Suprapubic skin (tissue), 4 donors: ENCODE measurements around the gene PIP. TPM values are rescaled to one million over a fixed set of nuclear protein-coding genes. Genes with fewer than 3 reads are reported as not detected.
"Not testable (repeated sequence)": the region's sequence is repeated elsewhere in the genome, so short reads cannot be mapped to it uniquely, and the experiment has no call there.

Experiments
- DNase-seq, 2 donors: peaks; one replicate each; pipeline ENCODE4 v3.0.0-alpha.2; 2019; ENCODE audit warnings: low spot score in 2 of 2
- H3K27ac ChIP-seq: fragments of 200-600 bp; sonication (generic); one replicate; pipeline ENCODE4 v1.5.1; 2019
- H3K27me3 ChIP-seq: fragments of 200-600 bp; sonication (generic); one replicate; pipeline ENCODE4 v1.5.1; 2019
- H3K36me3 ChIP-seq: fragments of 200-600 bp; sonication (generic); one replicate; pipeline ENCODE4 v1.5.1; 2019
- H3K4me1 ChIP-seq: fragments of 200-600 bp; sonication (generic); one replicate; pipeline ENCODE4 v1.5.1; 2019
- H3K4me3 ChIP-seq: fragments of 200-600 bp; sonication (generic); one replicate; pipeline ENCODE4 v1.5.1; 2019; ENCODE audit warnings: mild to moderate bottlenecking
- H3K9me3 ChIP-seq: fragments of 200-600 bp; sonication (generic); one replicate; pipeline ENCODE4 v1.5.1; 2019
- EP300 ChIP-seq: sonication (generic); formaldehyde crosslinking; IDR thresholded peaks from one replicate; pipeline ENCODE4 v1.6.1; 2017; ENCODE audit warnings: antibody characterized with exemption
- POLR2A ChIP-seq, 2 donors: fragments of 450-650 bp; IDR thresholded peaks; one replicate each; pipeline ENCODE4 v1.6.1; 2017; ENCODE audit warnings: antibody characterized with exemption in 2 of 2, mild to moderate bottlenecking in 2 of 2, moderate library complexity in 2 of 2
- POLR2AphosphoS5 ChIP-seq, 3 donors: sonication (generic); formaldehyde crosslinking; IDR thresholded peaks; one replicate each; pipeline ENCODE4 v1.6.1; 2017; ENCODE audit warnings: antibody characterized with exemption in 3 of 3
- WGBS: methylation state at CpG from one replicate; pipeline ENCODE4 v1.1.5; 2018; 5-methylcytosine and 5-hydroxymethylcytosine counted together
- total RNA-seq, 4 donors: library from RNA; depleted of rRNA; stranded (reverse); fragments of >200 nt; gene quantifications; one replicate each; pipeline ENCODE4 v1.1.0, GENCODE V29; 2016
- TF ChIP-seq, protein P1 (sequence below), 2 donors: fragments of 200-600 bp in 1 of 2; fragments of 450-650 bp in 1 of 2; sonication (generic) in 1 of 2; IDR thresholded peaks; one replicate each; pipeline ENCODE4 v1.5.1; 2016 to 2019; ENCODE audit warnings: antibody characterized with exemption in 2 of 2, mild to moderate bottlenecking in 1 of 2, moderate library complexity in 1 of 2

Gene PIP
- total RNA-seq, 4 donors from 2014 or later: 126 to 1,475 (median 815) TPM

- H3K4me1 ChIP-seq: no peaks in the 10 kb centered on the region
- no peak for DNase-seq
- peaks cover under 1% of the 10 kb centered on the region for H3K9me3 ChIP-seq
- H3K4me3 ChIP-seq: no peak overlapping the region
- no peaks in the 10 kb centered on the region for H3K27me3 ChIP-seq
- TF ChIP-seq, protein P1, sequence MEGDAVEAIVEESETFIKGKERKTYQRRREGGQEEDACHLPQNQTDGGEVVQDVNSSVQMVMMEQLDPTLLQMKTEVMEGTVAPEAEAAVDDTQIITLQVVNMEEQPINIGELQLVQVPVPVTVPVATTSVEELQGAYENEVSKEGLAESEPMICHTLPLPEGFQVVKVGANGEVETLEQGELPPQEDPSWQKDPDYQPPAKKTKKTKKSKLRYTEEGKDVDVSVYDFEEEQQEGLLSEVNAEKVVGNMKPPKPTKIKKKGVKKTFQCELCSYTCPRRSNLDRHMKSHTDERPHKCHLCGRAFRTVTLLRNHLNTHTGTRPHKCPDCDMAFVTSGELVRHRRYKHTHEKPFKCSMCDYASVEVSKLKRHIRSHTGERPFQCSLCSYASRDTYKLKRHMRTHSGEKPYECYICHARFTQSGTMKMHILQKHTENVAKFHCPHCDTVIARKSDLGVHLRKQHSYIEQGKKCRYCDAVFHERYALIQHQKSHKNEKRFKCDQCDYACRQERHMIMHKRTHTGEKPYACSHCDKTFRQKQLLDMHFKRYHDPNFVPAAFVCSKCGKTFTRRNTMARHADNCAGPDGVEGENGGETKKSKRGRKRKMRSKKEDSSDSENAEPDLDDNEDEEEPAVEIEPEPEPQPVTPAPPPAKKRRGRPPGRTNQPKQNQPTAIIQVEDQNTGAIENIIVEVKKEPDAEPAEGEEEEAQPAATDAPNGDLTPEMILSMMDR (IDR thresholded peaks at IDR 0.05): no peak
- TF ChIP-seq EP300 (no peak), POLR2AphosphoS5 (IDR thresholded peaks at IDR 0.05) (no peak)
- H3K27ac ChIP-seq: no peak overlapping the region
- H3K36me3 ChIP-seq: no peaks in the 10 kb centered on the region
Observed at GRCh38 chr7:143130541-143130940, 1.3 kb upstream of the PIP start.

- Histone ChIP-seq H3K27me3 (no peaks in the 10 kb centered on the region), H3K4me3 (no peak overlapping the region), H3K4me1 (no peaks in the 10 kb centered on the region), H3K9me3 (no peaks in the 10 kb centered on the region), H3K27ac (no peak overlapping the region), H3K36me3 (no peaks in the 10 kb centered on the region)
- TF ChIP-seq, protein P1 (IDR thresholded peaks at IDR 0.05): no peak
- TF ChIP-seq POLR2AphosphoS5 (IDR thresholded peaks at IDR 0.05): no peak
- TF ChIP-seq POLR2A (IDR thresholded peaks at IDR 0.05): no peak
- no peak for TF ChIP-seq EP300
- DNase-seq: no peak
Observed at GRCh38 chr7:143147070-143147469, 15.2 kb downstream of the PIP start.

DNA sequence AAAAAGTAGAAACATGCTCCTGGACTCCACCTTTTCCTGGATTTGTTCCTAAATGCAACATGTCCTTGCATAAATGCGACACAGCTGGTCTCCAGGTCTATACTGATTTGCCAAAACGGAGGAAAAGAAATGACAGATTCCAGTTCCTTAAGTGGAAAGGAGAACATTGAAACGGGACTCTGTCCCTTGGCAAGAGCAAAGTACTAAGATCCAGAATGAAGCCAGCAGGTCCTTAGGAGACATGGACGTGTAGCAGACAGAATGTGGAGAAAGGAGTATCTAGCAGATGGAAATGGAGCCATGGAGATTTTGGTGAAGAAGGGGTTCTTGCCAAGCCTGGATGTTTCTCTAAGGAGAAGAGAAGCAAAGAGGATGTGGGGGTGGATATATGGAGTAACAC lies 16.2 kb downstream of the PIP start:
- Histone ChIP-seq H3K4me3 (no peak overlapping the region), H3K27ac (no peak overlapping the region), H3K27me3 (no peaks in the 10 kb centered on the region), H3K36me3 (no peaks in the 10 kb centered on the region), H3K4me1 (no peaks in the 10 kb centered on the region), H3K9me3 (no peaks in the 10 kb centered on the region)
- TF ChIP-seq EP300 (no peak), POLR2A (IDR thresholded peaks at IDR 0.05) (no peak), POLR2AphosphoS5 (IDR thresholded peaks at IDR 0.05) (no peak)
- TF ChIP-seq, protein P1 (IDR thresholded peaks at IDR 0.05): no peak
- no peak for DNase-seq
- WGBS: 46% methylated on average over 4 of the region's 4 CpGs

DNA sequence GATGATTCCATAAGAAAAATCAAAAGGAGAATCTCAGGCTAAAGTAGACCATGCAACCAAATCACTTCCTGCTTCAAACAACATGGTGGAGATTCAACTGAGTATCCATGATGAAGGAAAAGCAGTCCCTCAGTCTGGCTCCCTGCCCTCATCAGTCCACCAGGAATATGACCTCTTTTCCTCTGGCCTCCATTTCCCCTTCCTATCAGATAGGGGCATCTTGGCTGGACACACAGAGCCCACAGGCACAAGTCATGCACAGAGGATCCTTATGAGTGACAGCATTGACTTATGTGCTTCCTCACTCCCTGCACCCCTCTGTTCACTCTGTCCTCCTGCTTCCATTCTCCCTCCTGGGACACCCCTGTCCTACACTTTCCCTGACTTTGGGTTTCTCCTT lies 16.8 kb downstream of the PIP start:
- no peak for DNase-seq
- no peak overlapping the region for H3K4me3 ChIP-seq
- no peaks in the 10 kb centered on the region for H3K9me3 ChIP-seq
- H3K27me3 ChIP-seq: no peaks in the 10 kb centered on the region
- TF ChIP-seq POLR2AphosphoS5 (IDR thresholded peaks at IDR 0.05) (no peak), EP300 (no peak), POLR2A (IDR thresholded peaks at IDR 0.05) (no peak)
- TF ChIP-seq, protein P1 (IDR thresholded peaks at IDR 0.05): no peak
- no peaks in the 10 kb centered on the region for H3K36me3 ChIP-seq
- H3K27ac ChIP-seq: no peak overlapping the region
- no peaks in the 10 kb centered on the region for H3K4me1 ChIP-seq

- not testable (repeated sequence) for H3K4me1 ChIP-seq, DNase-seq, H3K4me3 ChIP-seq, H3K27me3 ChIP-seq, H3K36me3 ChIP-seq, H3K27ac ChIP-seq, H3K9me3 ChIP-seq
- WGBS: 91% methylated on average over 6 of the region's 6 CpGs
Observed at GRCh38 chr7:143150696-143151095, 18.8 kb downstream of the PIP start.

DNA sequence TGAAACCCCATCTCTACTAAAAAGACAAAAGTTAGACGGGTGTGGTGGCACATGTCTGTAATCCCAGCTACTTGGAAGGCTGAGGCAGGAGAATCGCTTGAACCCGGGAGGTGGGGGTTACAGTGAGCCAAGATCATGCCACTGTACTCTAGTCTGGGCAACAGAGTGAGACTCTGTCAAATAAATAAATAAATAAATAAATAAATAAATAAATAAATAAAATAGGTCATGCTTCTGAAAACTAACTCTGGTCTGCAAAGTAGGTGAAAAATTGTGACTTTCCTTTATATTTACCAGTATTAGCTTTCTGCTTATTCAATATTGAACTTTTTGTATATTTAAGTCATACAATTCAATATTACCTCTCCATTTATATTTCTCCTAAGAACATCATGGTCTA lies 26.7 kb downstream of the PIP start:
- not testable (repeated sequence) for H3K9me3 ChIP-seq
- WGBS: 82% methylated on average over 3 of the region's 3 CpGs

More for the DNA sequence above, 26.7 kb downstream of the PIP start:
- H3K27me3 ChIP-seq, H3K36me3 ChIP-seq, H3K4me1 ChIP-seq, H3K4me3 ChIP-seq, H3K27ac ChIP-seq, DNase-seq: not testable (repeated sequence)
